DND-41 (cell line): ENCODE data around the gene CCDC201.
"Not testable (repeated sequence)": the region's sequence is repeated elsewhere in the genome, so short reads cannot be mapped to it uniquely, and the experiment has no call there.

ENCODE experiments used
- ATAC-seq: fragments of 200-7000 bp; cut with Tn5 transposase; 3 replicates; pipeline ENCODE4 v1.9.1; 2021; ENCODE audit warnings: low read depth; ENCODE audit not compliant: insufficient read depth
- DNase-seq: peaks from one replicate; pipeline ENCODE4 v3.0.0-alpha.2; 2020
- H2AFZ ChIP-seq: 2 replicates; pipeline ENCODE4 v1.6.0; 2012; ENCODE audit warnings: low read depth, low read length
- H3K27ac ChIP-seq: 2 replicates; pipeline ENCODE4 v1.5.1; 2012; ENCODE audit warnings: low read length, inconsistent platforms
- H3K27me3 ChIP-seq: fragments of 200-600 bp; sonication (generic); 2 replicates; pipeline ENCODE4 v1.6.0; 2012; ENCODE audit warnings: low read length, mild to moderate bottlenecking, inconsistent platforms; ENCODE audit not compliant: insufficient read depth, poor library complexity
- H3K36me3 ChIP-seq: 2 replicates; pipeline ENCODE4 v1.5.1; 2012; ENCODE audit warnings: low read length, inconsistent platforms; ENCODE audit not compliant: insufficient read depth
- H3K4me1 ChIP-seq: 2 replicates; pipeline ENCODE4 v1.5.1; 2012; ENCODE audit warnings: mild to moderate bottlenecking, low read length; ENCODE audit not compliant: insufficient read depth
- H3K4me2 ChIP-seq: 2 replicates; pipeline ENCODE4 v1.6.0; 2012; ENCODE audit warnings: mild to moderate bottlenecking, moderate library complexity, low read length, inconsistent platforms; ENCODE audit not compliant: insufficient read depth
- H3K4me3 ChIP-seq, 2 experiments: fragments of 200-600 bp in 1 of 2; shearing (Covaris generic) in 1 of 2; 2 replicates each; pipeline ENCODE4 v1.5.1; 2012 to 2016; ENCODE audit warnings: inconsistent platforms in 2 of 2, low read length in 2 of 2, mild to moderate bottlenecking in 2 of 2, low read depth in 1 of 2, moderate library complexity in 1 of 2
- H3K79me2 ChIP-seq: 2 replicates; pipeline ENCODE4 v1.6.0; 2012; ENCODE audit warnings: low read length, inconsistent platforms; ENCODE audit not compliant: insufficient read depth
- H3K9ac ChIP-seq: 2 replicates; pipeline ENCODE4 v1.6.0; 2012; ENCODE audit warnings: low read depth, mild to moderate bottlenecking, inconsistent platforms, low read length, moderate library complexity
- H3K9me3 ChIP-seq: 2 replicates; pipeline ENCODE4 v1.5.1; 2012; ENCODE audit warnings: low read length, moderate library complexity, mild to moderate bottlenecking, inconsistent platforms; ENCODE audit not compliant: insufficient read depth, severe bottlenecking
- H4K20me1 ChIP-seq: 2 replicates; pipeline ENCODE4 v1.6.0; 2012; ENCODE audit warnings: low read length; ENCODE audit not compliant: insufficient read depth
- EZH2 ChIP-seq: IDR thresholded peaks from 3 replicates; pipeline ENCODE4 v1.6.1; 2012; ENCODE audit warnings: borderline replicate concordance, low read depth, mild to moderate bottlenecking, moderate library complexity, low read length, inconsistent platforms; ENCODE audit not compliant: severe bottlenecking
- TF ChIP-seq, protein P1 (sequence below): IDR thresholded peaks from 2 replicates; pipeline ENCODE4 v1.5.1; 2012; ENCODE audit warnings: borderline replicate concordance, low read length, moderate library complexity, mild to moderate bottlenecking; ENCODE audit not compliant: poor library complexity, severe bottlenecking; ENCODE audit errors: extremely low read depth

The CCDC201 gene

DNA sequence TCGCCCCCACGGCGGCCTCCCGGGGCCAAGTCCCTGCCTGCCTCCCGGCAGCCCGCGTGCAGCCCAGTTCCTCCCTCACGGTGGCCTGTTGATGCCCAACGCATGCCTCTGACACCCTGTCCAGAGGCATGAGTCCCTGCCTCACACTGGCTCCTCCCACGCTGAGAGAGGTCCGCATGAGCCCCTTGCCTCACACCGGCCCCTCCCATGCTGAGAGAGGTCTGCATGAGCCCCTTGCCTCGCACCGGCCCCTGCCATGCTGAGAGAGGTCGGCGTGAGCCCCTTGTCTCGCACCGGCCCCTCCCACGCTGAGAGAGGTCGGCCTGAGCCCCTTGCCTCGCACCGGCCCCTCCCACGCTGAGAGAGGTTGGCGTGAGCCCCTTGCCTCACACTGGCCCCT lies 59.9 kb downstream of the CCDC201 start:
- DNase-seq: no peak
- no peaks in the 10 kb centered on the region for H3K9me3 ChIP-seq
- no peak overlapping the region for H3K4me3 ChIP-seq
- no peaks in the 10 kb centered on the region for H3K79me2 ChIP-seq
- no peaks in the 10 kb centered on the region for H3K27me3 ChIP-seq
- H4K20me1 ChIP-seq: no peaks in the 10 kb centered on the region
- TF ChIP-seq, protein P1, sequence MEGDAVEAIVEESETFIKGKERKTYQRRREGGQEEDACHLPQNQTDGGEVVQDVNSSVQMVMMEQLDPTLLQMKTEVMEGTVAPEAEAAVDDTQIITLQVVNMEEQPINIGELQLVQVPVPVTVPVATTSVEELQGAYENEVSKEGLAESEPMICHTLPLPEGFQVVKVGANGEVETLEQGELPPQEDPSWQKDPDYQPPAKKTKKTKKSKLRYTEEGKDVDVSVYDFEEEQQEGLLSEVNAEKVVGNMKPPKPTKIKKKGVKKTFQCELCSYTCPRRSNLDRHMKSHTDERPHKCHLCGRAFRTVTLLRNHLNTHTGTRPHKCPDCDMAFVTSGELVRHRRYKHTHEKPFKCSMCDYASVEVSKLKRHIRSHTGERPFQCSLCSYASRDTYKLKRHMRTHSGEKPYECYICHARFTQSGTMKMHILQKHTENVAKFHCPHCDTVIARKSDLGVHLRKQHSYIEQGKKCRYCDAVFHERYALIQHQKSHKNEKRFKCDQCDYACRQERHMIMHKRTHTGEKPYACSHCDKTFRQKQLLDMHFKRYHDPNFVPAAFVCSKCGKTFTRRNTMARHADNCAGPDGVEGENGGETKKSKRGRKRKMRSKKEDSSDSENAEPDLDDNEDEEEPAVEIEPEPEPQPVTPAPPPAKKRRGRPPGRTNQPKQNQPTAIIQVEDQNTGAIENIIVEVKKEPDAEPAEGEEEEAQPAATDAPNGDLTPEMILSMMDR: no peak
- TF ChIP-seq EZH2: no peak
- H3K4me2 ChIP-seq: no peak overlapping the region
- no peaks in the 10 kb centered on the region for H3K36me3 ChIP-seq
- no peak for ATAC-seq
- no peak overlapping the region for H2AFZ ChIP-seq
- no peak overlapping the region for H3K9ac ChIP-seq
- no peaks in the 10 kb centered on the region for H3K4me1 ChIP-seq
- no peak overlapping the region for H3K27ac ChIP-seq

DNA sequence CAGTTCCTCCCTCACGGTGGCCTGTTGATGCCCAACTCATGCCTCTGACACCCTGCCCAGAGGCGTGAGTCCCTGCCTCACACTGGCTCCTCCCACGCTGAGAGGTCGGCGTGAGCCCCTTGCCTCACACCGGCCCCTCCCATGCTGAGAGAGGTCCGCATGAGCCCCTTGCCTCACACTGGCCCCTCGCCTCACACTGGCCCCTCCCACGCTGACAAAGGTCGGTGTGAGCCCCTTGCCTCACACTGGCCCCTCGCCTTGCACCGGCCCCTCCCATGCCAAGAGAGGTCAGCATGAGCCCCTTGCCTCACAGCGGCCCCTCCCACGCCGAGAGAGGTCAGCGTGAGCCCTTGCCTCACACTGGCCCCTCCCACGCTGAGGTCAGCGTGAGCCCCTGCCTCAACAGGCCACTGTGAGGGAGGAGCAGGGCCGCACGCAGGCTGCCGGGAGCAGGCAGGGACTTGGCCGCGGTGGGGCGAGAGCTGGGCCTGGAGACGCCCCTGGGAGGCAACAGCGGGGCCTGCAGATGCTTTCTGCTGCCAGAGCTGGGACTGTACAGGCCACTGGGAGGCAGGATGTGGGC lies 61.1 kb downstream of the CCDC201 start:
- H3K4me2 ChIP-seq, H3K4me3 ChIP-seq, H2AFZ ChIP-seq, H3K4me1 ChIP-seq, H3K9me3 ChIP-seq, H3K79me2 ChIP-seq, H3K36me3 ChIP-seq, DNase-seq, H3K9ac ChIP-seq, H4K20me1 ChIP-seq, ATAC-seq, H3K27ac ChIP-seq, H3K27me3 ChIP-seq: not testable (repeated sequence)

DNA sequence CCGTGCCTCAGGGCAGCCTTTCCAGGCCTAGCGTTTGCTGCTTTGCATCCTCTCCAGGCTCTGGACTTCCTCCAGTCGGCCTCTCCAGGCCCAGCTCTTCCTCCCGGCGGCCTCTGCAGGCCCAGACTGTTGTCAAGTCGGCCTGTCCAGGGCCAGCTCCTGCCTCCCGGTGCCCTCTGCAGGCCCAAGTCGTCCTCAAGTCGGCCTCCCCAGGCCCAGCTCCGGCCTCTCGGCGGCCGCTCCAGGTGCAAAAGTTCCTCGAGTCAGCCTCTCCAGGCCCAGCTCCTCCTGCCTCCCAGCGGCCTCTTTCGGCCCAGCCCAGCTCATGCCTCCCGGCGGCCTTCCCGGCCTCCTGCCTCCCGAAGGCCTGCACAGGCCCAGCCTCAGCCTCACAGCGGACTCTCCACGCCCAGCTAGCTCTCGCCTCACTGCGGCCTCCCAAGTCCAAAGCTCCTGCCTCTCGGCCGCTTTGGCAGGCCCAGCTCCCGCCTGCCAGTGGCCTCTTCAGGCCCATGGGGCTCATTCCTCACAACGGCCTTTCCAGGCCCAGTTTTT lies 62.4 kb downstream of the CCDC201 start:
- ATAC-seq, H3K27ac ChIP-seq, H3K27me3 ChIP-seq, H3K4me2 ChIP-seq, H3K4me1 ChIP-seq, H3K4me3 ChIP-seq, H3K9me3 ChIP-seq, H2AFZ ChIP-seq, DNase-seq, H3K9ac ChIP-seq, H4K20me1 ChIP-seq, H3K79me2 ChIP-seq, H3K36me3 ChIP-seq: not testable (repeated sequence)
